H9 (cell line): ENCODE data around the gene GAGE13. TPM values are rescaled to one million over a fixed set of nuclear protein-coding genes. Genes with fewer than 3 reads are reported as not detected.

Experiments
- DNase-seq: peaks from one replicate; pipeline ENCODE4 v3.0.0-alpha.2; 2017
- H2AFZ ChIP-seq: one replicate; pipeline ENCODE4 v1.6.1; 2013; ENCODE audit warnings: mild to moderate bottlenecking, low read length, control low read depth, moderate library complexity
- H2AK5ac ChIP-seq: 2 replicates; pipeline ENCODE4 v1.6.1; 2013; ENCODE audit warnings: low read length, control low read depth, mixed read lengths; ENCODE audit not compliant: insufficient read length
- H2BK120ac ChIP-seq: one replicate; pipeline ENCODE4 v1.6.1; 2013; ENCODE audit warnings: low read depth, mild to moderate bottlenecking, low read length, control low read depth, inconsistent platforms; ENCODE audit not compliant: poor library complexity, severe bottlenecking
- H2BK12ac ChIP-seq: 2 replicates; pipeline ENCODE4 v1.6.1; 2013; ENCODE audit warnings: low read length, control low read depth, mixed read lengths, low read depth; ENCODE audit not compliant: insufficient read length
- H2BK15ac ChIP-seq: 2 replicates; pipeline ENCODE4 v1.6.1; 2013; ENCODE audit warnings: low read depth, low read length, control low read depth
- H2BK20ac ChIP-seq: one replicate; pipeline ENCODE4 v1.6.1; 2013; ENCODE audit warnings: low read depth, mild to moderate bottlenecking, low read length, control low read depth, inconsistent platforms; ENCODE audit not compliant: poor library complexity, severe bottlenecking
- H2BK5ac ChIP-seq: 2 replicates; pipeline ENCODE4 v1.6.1; 2013; ENCODE audit warnings: low read length, control low read depth, mixed read lengths; ENCODE audit not compliant: insufficient read length
- H3K14ac ChIP-seq: 2 replicates; pipeline ENCODE4 v1.6.1; 2013; ENCODE audit warnings: low read length, control low read depth; ENCODE audit not compliant: insufficient read depth
- H3K18ac ChIP-seq: 2 replicates; pipeline ENCODE4 v1.6.1; 2013; ENCODE audit warnings: low read depth, mild to moderate bottlenecking, mixed read lengths, low read length, control low read depth; ENCODE audit not compliant: insufficient read length
- H3K23ac ChIP-seq: 2 replicates; pipeline ENCODE4 v1.6.1; 2013; ENCODE audit warnings: low read length, control low read depth, mixed read lengths, low read depth; ENCODE audit not compliant: insufficient read length
- H3K23me2 ChIP-seq: 2 replicates; pipeline ENCODE4 v1.6.1; 2013; ENCODE audit warnings: low read depth, mild to moderate bottlenecking, mixed read lengths, low read length, control low read depth; ENCODE audit not compliant: insufficient read length, poor library complexity, severe bottlenecking
- H3K27ac ChIP-seq: 2 replicates; pipeline ENCODE4 v1.5.1; 2013; ENCODE audit warnings: low read length, control low read depth, mixed read lengths, low read depth; ENCODE audit not compliant: insufficient read length
- H3K27me3 ChIP-seq: 2 replicates; pipeline ENCODE4 v1.6.1; 2013; ENCODE audit warnings: low read length, control low read depth, inconsistent platforms; ENCODE audit not compliant: insufficient read depth
- H3K4ac ChIP-seq: 2 replicates; pipeline ENCODE4 v1.6.1; 2013; ENCODE audit warnings: low read depth, mild to moderate bottlenecking, control low read depth, inconsistent platforms, low read length, moderate library complexity
- H3K4me1 ChIP-seq: 2 replicates; pipeline ENCODE4 v1.6.1; 2013; ENCODE audit warnings: low read length, control low read depth, inconsistent platforms; ENCODE audit not compliant: insufficient read depth
- H3K4me2 ChIP-seq: 2 replicates; pipeline ENCODE4 v1.6.1; 2013; ENCODE audit warnings: low read length, control low read depth, mixed read lengths; ENCODE audit not compliant: insufficient read length, insufficient read depth
- H3K56ac ChIP-seq: 2 replicates; pipeline ENCODE4 v1.6.1; 2013; ENCODE audit warnings: low read depth, mild to moderate bottlenecking, mixed read lengths, low read length, control low read depth; ENCODE audit not compliant: insufficient read length
- H3K79me1 ChIP-seq: 2 replicates; pipeline ENCODE4 v1.6.1; 2013; ENCODE audit warnings: low read depth, mild to moderate bottlenecking, moderate library complexity, low read length, control low read depth, inconsistent platforms; ENCODE audit not compliant: insufficient read depth, poor library complexity, severe bottlenecking
- H3K79me2 ChIP-seq: 2 replicates; pipeline ENCODE4 v1.6.1; 2013; ENCODE audit warnings: low read length, control low read depth, inconsistent platforms; ENCODE audit not compliant: insufficient read depth
- H3K9ac ChIP-seq: 2 replicates; pipeline ENCODE4 v1.6.1; 2013; ENCODE audit warnings: low read length, control low read depth, mixed read lengths; ENCODE audit not compliant: insufficient read length; ENCODE audit errors: extremely low read depth
- H3K9me3 ChIP-seq: one replicate; pipeline ENCODE4 v1.6.1; 2013; ENCODE audit warnings: low read depth, low read length, inconsistent platforms; ENCODE audit not compliant: control insufficient read depth
- H3T11ph ChIP-seq: one replicate; pipeline ENCODE4 v1.6.1; 2013; ENCODE audit warnings: mild to moderate bottlenecking, low read length, control low read depth, inconsistent platforms
- H4K20me1 ChIP-seq: one replicate; pipeline ENCODE4 v1.6.1; 2013; ENCODE audit not compliant: control insufficient read depth, insufficient read length, insufficient read depth
- H4K5ac ChIP-seq: 2 replicates; pipeline ENCODE4 v1.6.1; 2013; ENCODE audit warnings: low read depth, mild to moderate bottlenecking, mixed read lengths, low read length, control low read depth; ENCODE audit not compliant: insufficient read length
- H4K8ac ChIP-seq: replicated peaks from 2 replicates; pipeline ENCODE4 v1.6.1; 2013; ENCODE audit warnings: low read length, control low read depth, mixed read lengths, low read depth; ENCODE audit not compliant: insufficient read length
- H4K91ac ChIP-seq: 2 replicates; pipeline ENCODE4 v1.6.1; 2013; ENCODE audit warnings: low read depth, mild to moderate bottlenecking, moderate library complexity, mixed read lengths, low read length, control low read depth; ENCODE audit not compliant: insufficient read length
- H3K27ac Mint-ChIP-seq, 3 experiments: 2 replicates in 2 of 3; 3 replicates in 1 of 3; pipeline ENCODE4 v1.8.0; 2020 to 2021; ENCODE audit warnings: mixed read lengths in 3 of 3, mild to moderate bottlenecking in 1 of 3, moderate library complexity in 1 of 3
- H3K27me3 Mint-ChIP-seq: 2 replicates; pipeline ENCODE4 v1.8.0; 2021; ENCODE audit warnings: low read depth, mild to moderate bottlenecking, moderate library complexity, mixed read lengths
- H3K36me3 Mint-ChIP-seq, 3 experiments: 2 replicates in 2 of 3; 3 replicates in 1 of 3; pipeline ENCODE4 v1.8.0; 2020 to 2021; ENCODE audit warnings: low read depth in 3 of 3, mixed read lengths in 3 of 3; ENCODE audit not compliant: insufficient read depth in 1 of 3
- H3K4me1 Mint-ChIP-seq, 2 experiments: 2 replicates each; pipeline ENCODE4 v1.8.0; 2020; ENCODE audit warnings: mixed read lengths in 2 of 2
- H3K4me3 Mint-ChIP-seq, 2 experiments: 2 replicates in 1 of 2; 3 replicates in 1 of 2; pipeline ENCODE4 v1.8.0; 2020 to 2021; ENCODE audit warnings: mild to moderate bottlenecking in 2 of 2, mixed read lengths in 2 of 2, moderate library complexity in 1 of 2
- H3K9me3 Mint-ChIP-seq, 2 experiments: 2 replicates in 1 of 2; 3 replicates in 1 of 2; pipeline ENCODE4 v1.8.0; 2020; ENCODE audit warnings: mild to moderate bottlenecking in 2 of 2, mixed read lengths in 2 of 2, moderate library complexity in 1 of 2
- WGBS: extraction: QIAGEN DNeasy Blood & Tissue Kit; methylation state at CpG from one replicate; pipeline ENCODE4 v1.1.7; 2013; ENCODE audit warnings: missing lambda C conversion rate, low lambda C conversion rate, mixed read lengths; ENCODE audit not compliant: insufficient read length; ENCODE audit errors: extremely low coverage; 5-methylcytosine and 5-hydroxymethylcytosine counted together
- total RNA-seq: library from RNA; stranded (reverse); gene quantifications from 2 replicates; pipeline ENCODE4 v1.2.1, GENCODE V29; 2021
- TF ChIP-seq, protein P1 (sequence below): fragments of 200-600 bp; sonication (generic); conservative IDR thresholded peaks from 3 replicates; pipeline ENCODE4 v1.8.0; 2021; ENCODE audit warnings: antibody characterized with exemption, mild to moderate bottlenecking

GAGE13 gene
- total RNA-seq, 1 experiment from 2014 or later = not detected

DNA sequence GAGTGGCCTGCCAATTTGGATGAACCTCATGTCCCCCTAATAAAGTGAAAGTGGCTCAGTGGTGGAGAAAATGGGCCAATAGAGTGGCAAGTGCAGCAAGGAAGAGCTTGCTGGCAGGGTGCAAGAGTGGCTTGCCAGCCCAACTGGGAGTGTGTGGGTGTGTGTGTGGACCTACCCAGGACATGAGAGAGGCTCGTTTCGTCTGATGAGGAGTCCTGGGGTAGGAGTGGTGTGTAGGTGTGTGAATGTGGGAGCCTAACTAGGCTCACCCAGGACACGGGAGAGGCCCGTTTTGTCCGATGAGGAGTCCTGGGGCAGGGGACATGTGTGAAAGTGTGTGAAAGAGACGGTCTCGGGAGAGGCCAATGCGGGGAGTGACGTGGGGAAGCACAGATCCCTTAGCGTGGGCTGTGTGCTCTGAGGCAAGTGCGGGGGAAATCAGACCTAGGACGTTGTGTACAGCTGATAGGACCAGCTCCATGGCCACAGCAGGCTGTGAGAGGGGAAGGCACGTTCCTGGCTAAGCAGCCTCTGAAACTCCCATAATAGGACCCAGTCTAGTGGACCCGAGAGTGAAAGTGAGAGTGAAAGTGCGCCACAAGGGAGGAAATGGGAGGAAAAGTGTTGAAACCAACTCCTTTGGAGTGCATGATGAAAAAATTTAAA is 22.6 kb upstream of the GAGE13 start:
- Histone ChIP-seq H3K4me1 (peaks cover 4% of the 10 kb centered on the region; the same call in 1 of the 2 replicates), H3K4me2 (peak overlapping the region; percentile 53), H2BK12ac (no peak overlapping the region), H3K79me1 (no peaks in the 10 kb centered on the region), H3K79me2 (no peaks in the 10 kb centered on the region), H2AFZ (no peak overlapping the region), H2BK5ac (no peak overlapping the region), H3K23ac (no peak overlapping the region), H3K27ac (peak overlapping the region; percentile 59), H2BK120ac (no peak overlapping the region), H4K91ac (peak overlapping the region; percentile 1), H3K4ac (no peak overlapping the region; the same call in 1 of the 2 replicates), H3K9ac (no peak overlapping the region), H3K9me3 (peaks cover 31% of the 10 kb centered on the region), H3K56ac (no peak overlapping the region), H3K27me3 (no peaks in the 10 kb centered on the region), H4K5ac (peak overlapping the region; percentile 31), H3K18ac (peak overlapping the region; percentile 72), H2BK15ac (no peak overlapping the region), H3K14ac (peak overlapping the region; percentile 38), H3T11ph (no peak overlapping the region), H2BK20ac (no peak overlapping the region), H3K23me2 (no peaks in the 10 kb centered on the region), H4K20me1 (no peaks in the 10 kb centered on the region), H2AK5ac (no peak overlapping the region), H4K8ac (no peak overlapping the region)
- TF ChIP-seq, protein P1, sequence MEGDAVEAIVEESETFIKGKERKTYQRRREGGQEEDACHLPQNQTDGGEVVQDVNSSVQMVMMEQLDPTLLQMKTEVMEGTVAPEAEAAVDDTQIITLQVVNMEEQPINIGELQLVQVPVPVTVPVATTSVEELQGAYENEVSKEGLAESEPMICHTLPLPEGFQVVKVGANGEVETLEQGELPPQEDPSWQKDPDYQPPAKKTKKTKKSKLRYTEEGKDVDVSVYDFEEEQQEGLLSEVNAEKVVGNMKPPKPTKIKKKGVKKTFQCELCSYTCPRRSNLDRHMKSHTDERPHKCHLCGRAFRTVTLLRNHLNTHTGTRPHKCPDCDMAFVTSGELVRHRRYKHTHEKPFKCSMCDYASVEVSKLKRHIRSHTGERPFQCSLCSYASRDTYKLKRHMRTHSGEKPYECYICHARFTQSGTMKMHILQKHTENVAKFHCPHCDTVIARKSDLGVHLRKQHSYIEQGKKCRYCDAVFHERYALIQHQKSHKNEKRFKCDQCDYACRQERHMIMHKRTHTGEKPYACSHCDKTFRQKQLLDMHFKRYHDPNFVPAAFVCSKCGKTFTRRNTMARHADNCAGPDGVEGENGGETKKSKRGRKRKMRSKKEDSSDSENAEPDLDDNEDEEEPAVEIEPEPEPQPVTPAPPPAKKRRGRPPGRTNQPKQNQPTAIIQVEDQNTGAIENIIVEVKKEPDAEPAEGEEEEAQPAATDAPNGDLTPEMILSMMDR = no peak
- peak overlapping the region; percentile 95 to 97 (median 96) for H3K27ac Mint-ChIP-seq
- H3K27me3 Mint-ChIP-seq = peaks cover 6% of the 10 kb centered on the region
- H3K9me3 Mint-ChIP-seq = peaks cover 60 to 67% of the 10 kb centered on the region in 2 experiments
- DNase-seq = no peak
- H3K36me3 Mint-ChIP-seq = peaks cover 4 to 12% (median 5%) of the 10 kb centered on the region in 3 experiments; a peak in 4 of 7 replicates
- peak overlapping the region; percentile 43 to 71 for H3K4me3 Mint-ChIP-seq
- H3K4me1 Mint-ChIP-seq = peaks cover 38 to 46% of the 10 kb centered on the region in 2 experiments
- WGBS = no CpG with 5 or more reads among the region's 15 CpGs
